ENCODE results near the gene OSM.

GRCh38 chr22:30243661-30244060 is 23.0 kb downstream of the OSM start:
- TF ChIP-seq CTCF (optimal IDR thresholded peaks at IDR 0.05 in 1 of 3, IDR thresholded peaks at IDR 0.05 in 1 of 3, conservative IDR thresholded peaks at IDR 0.05 in 1 of 3; ENCODE audit: extremely low read depth in 1 of 3, insufficient read depth in 2 of 3, low read length in 3 of 3) = no peak
- no peak for TF ChIP-seq EZH2 (IDR thresholded peaks at IDR 0.05; ENCODE audit: low read length)
